Transverse colon (tissue), 4 donors: ENCODE measurements around the gene LACRT. TPM values are rescaled to one million over a fixed set of nuclear protein-coding genes. Genes with fewer than 3 reads are reported as not detected.

Experiments
- DNase-seq: peaks from one replicate; pipeline ENCODE4 v3.0.0-alpha.2; 2019
- H3K27ac ChIP-seq, 4 donors: fragments of 200-600 bp; sonication (generic); 2 replicates each; pipeline ENCODE4 v1.5.1; 2016 to 2018; ENCODE audit warnings: inconsistent platforms in 4 of 4
- H3K27me3 ChIP-seq: fragments of 200-600 bp; sonication (generic); 2 replicates; pipeline ENCODE4 v1.5.1; 2017; ENCODE audit warnings: inconsistent platforms
- H3K36me3 ChIP-seq, 4 donors: fragments of 200-600 bp; sonication (generic); 2 replicates each; pipeline ENCODE4 v1.5.1; 2017 to 2019; ENCODE audit warnings: inconsistent platforms in 4 of 4
- H3K4me1 ChIP-seq, 4 donors: fragments of 200-600 bp; sonication (generic); 2 replicates each; pipeline ENCODE4 v1.5.1; 2017 to 2020; ENCODE audit warnings: inconsistent platforms in 4 of 4
- H3K4me3 ChIP-seq, 4 donors: fragments of 200-600 bp; sonication (generic); 1 replicate in 1 of 4; 2 replicates in 3 of 4; pipeline versions ENCODE4 v1.5.1 to v1.6.1; 2017 to 2019; ENCODE audit warnings: inconsistent platforms in 4 of 4
- H3K9me3 ChIP-seq, 2 donors: fragments of 200-600 bp; sonication (generic); 2 replicates each; pipeline ENCODE4 v1.5.1; 2017 to 2019; ENCODE audit warnings: inconsistent platforms in 2 of 2
- CTCF ChIP-seq, 5 experiments: fragments of 200-600 bp in 3 of 5; fragments of 450-650 bp in 2 of 5; sonication (generic) in 3 of 5; IDR thresholded peaks; 1 replicate in 2 of 5; 2 replicates in 3 of 5; pipeline ENCODE4 v1.5.1; 2016 to 2017; ENCODE audit warnings: antibody characterized with exemption in 5 of 5, inconsistent platforms in 3 of 5, mild to moderate bottlenecking in 2 of 5, moderate library complexity in 1 of 5
- EP300 ChIP-seq: sonication (generic); formaldehyde crosslinking; IDR thresholded peaks from one replicate; pipeline ENCODE4 v1.6.1; 2017; ENCODE audit warnings: antibody characterized with exemption, low read depth
- POLR2A ChIP-seq: fragments of 450-650 bp; IDR thresholded peaks from one replicate; pipeline ENCODE4 v1.6.1; 2016; ENCODE audit warnings: antibody characterized with exemption, mild to moderate bottlenecking, moderate library complexity
- POLR2AphosphoS5 ChIP-seq, 3 donors: sonication (generic); formaldehyde crosslinking; IDR thresholded peaks; one replicate each; pipeline ENCODE4 v1.6.1; 2016; ENCODE audit warnings: antibody characterized with exemption in 3 of 3
- WGBS, 2 donors: methylation state at CpG; one replicate each; pipeline ENCODE4 v1.1.5; 2018; ENCODE audit warnings: low coverage in 1 of 2; 5-methylcytosine and 5-hydroxymethylcytosine counted together
- in situ Hi-C, 4 donors: fragments of 200-750 bp; cut with MboI; loops; one replicate each; pipeline versions ENCODE4 v1.15.0 to v1.15.1; 2017; ENCODE audit warnings: low sequenced_read_pairs in 3 of 4, low pct_ligation_motif_present in 1 of 4, low pct_unique_long_range_greater_than_20kb in 1 of 4
- intact Hi-C: fragments of 100-400 bp; cut with DNase I; formaldehyde crosslinking; loops from one replicate; pipeline ENCODE4 v1.15.1; 2023; ENCODE audit warnings: low total_unique reads
- total RNA-seq, 4 donors: library from RNA; depleted of rRNA; stranded (reverse); fragments of >200 nt; gene quantifications; one replicate each; pipeline ENCODE4 v1.1.0, GENCODE V29; 2016

The LACRT gene
- total RNA-seq, 4 donors from 2014 or later = not detected

GRCh38 chr12:54590978-54591591 lies 43.6 kb downstream of the LACRT start:
- Histone ChIP-seq H3K27ac (peak overlapping the region in 3 of 4 donors; percentile 30 to 69 (median 53)), H3K4me1 (peaks cover 3 to 15% (median 9%) of the 10 kb centered on the region in 4 donors)

GRCh38 chr12:54589964-54590363 lies 44.7 kb downstream of the LACRT start:
- Histone ChIP-seq H3K27me3 (peaks cover 40% of the 10 kb centered on the region), H3K36me3 (no peaks in the 10 kb centered on the region), H3K9me3 (no peaks in the 10 kb centered on the region), H3K27ac (peak overlapping the region in 1 of 4 donors; percentile 69), H3K4me3 (no peak overlapping the region), H3K4me1 (peaks cover 3 to 15% (median 9%) of the 10 kb centered on the region in 4 donors)
- WGBS, 2 donors = 83 to 88% methylated on average over 1 to 3 of the region's 5 CpGs
- intact Hi-C loops (no loop called here), in situ Hi-C loops (loop anchor here in 1 of 4 donors (25.0 kb wide), 1 partner anchor 372 kb away; no protein-coding TSS in a partner anchor)
- TF ChIP-seq CTCF (IDR thresholded peaks at IDR 0.05) (no peak), POLR2AphosphoS5 (IDR thresholded peaks at IDR 0.05) (no peak), EP300 (no peak), POLR2A (no peak)
- DNase-seq = no peak

More at GRCh38 chr12:54590978-54591591, 43.6 kb downstream of the LACRT start:
- peak; percentile 9 for DNase-seq
- Histone ChIP-seq H3K4me3 (no peak overlapping the region), H3K27me3 (peaks cover 35% of the 10 kb centered on the region), H3K9me3 (no peaks in the 10 kb centered on the region), H3K36me3 (no peaks in the 10 kb centered on the region)
- WGBS, 2 donors = 46% methylated on average over 7 of the region's 7 CpGs; no CpG with 5 or more reads in 1 of the 2 donors
- intact Hi-C loops = no loop called here
- TF ChIP-seq POLR2A = no peak
- TF ChIP-seq POLR2AphosphoS5 (IDR thresholded peaks at IDR 0.05) = peak in 1 of 3 donors; percentile 20
- in situ Hi-C loops = loop anchor here in 1 of 4 donors (25.0 kb wide), 1 partner anchor 371 kb away; no protein-coding TSS in a partner anchor

- H3K27ac ChIP-seq = peak overlapping the region in 1 of 4 donors; percentile 18
- in situ Hi-C loops = loop anchor here in 1 of 4 donors (25.0 kb wide), 1 partner anchor 373 kb away; no protein-coding TSS in a partner anchor
- peak overlapping the region in 3 of 4 donors; percentile 34 to 57 (median 48) for H3K4me3 ChIP-seq
- intact Hi-C loops = no loop called here
- no peaks in the 10 kb centered on the region for H3K36me3 ChIP-seq
- H3K27me3 ChIP-seq = peaks cover 40% of the 10 kb centered on the region
- peaks cover 3 to 15% (median 9%) of the 10 kb centered on the region in 4 donors for H3K4me1 ChIP-seq
- no peaks in the 10 kb centered on the region for H3K9me3 ChIP-seq
- 16 to 33% methylated on average over 8 to 13 of the region's 13 CpGs for WGBS, 2 donors
- no peak for TF ChIP-seq POLR2A
- TF ChIP-seq EP300 = no peak
- TF ChIP-seq CTCF (IDR thresholded peaks at IDR 0.05) = no peak
- TF ChIP-seq POLR2AphosphoS5 (IDR thresholded peaks at IDR 0.05) = no peak
- DNase-seq = no peak
Measured at GRCh38 chr12:54588890-54589267, 45.8 kb downstream of the LACRT start.

- peak within 1 kb of the TSS in 2 of 4 donors; percentile 42 to 69 for H3K27ac ChIP-seq
- WGBS, 2 donors = 7% methylated on average over 33 of the region's 77 CpGs; no CpG with 5 or more reads in 1 of the 2 donors
- in situ Hi-C loops = loop anchor here in 1 of 4 donors (25.0 kb wide), 1 partner anchor 374 kb away; no protein-coding TSS in a partner anchor
- TF ChIP-seq POLR2AphosphoS5 (IDR thresholded peaks at IDR 0.05) (no peak), CTCF (IDR thresholded peaks at IDR 0.05) (no peak), POLR2A (no peak), EP300 (no peak)
- peak; percentile 12 for DNase-seq
- H3K4me3 ChIP-seq = peak within 1 kb of the TSS; percentile 29 to 57 (median 41)
- intact Hi-C loops = no loop called here
- peaks cover 40% of the 10 kb centered on the region for H3K27me3 ChIP-seq
- peaks cover 3 to 15% (median 9%) of the 10 kb centered on the region in 4 donors for H3K4me1 ChIP-seq
- H3K9me3 ChIP-seq = no peaks in the 10 kb centered on the region
- H3K36me3 ChIP-seq = no peaks in the 10 kb centered on the region
Measured at GRCh38 chr12:54588110-54588889, 46.4 kb downstream of the LACRT start, which contains the start of gene PPP1R1A. PPP1R1A (minus strand) TSS chr12:54588659; CDS start chr12:54588488, 171 bp downstream.
